Transverse colon (tissue), 3 donors: ENCODE results near the gene SMTNL2.

Experiments used
- POLR2A ChIP-seq: fragments of 450-650 bp; IDR thresholded peaks from one replicate; pipeline ENCODE4 v1.6.1; 2016; ENCODE audit warnings: antibody characterized with exemption, mild to moderate bottlenecking, moderate library complexity
- POLR2AphosphoS5 ChIP-seq, 3 donors: sonication (generic); formaldehyde crosslinking; IDR thresholded peaks; one replicate each; pipeline ENCODE4 v1.6.1; 2016; ENCODE audit warnings: antibody characterized with exemption in 3 of 3

GRCh38 chr17:4635823-4636375, 51.6 kb downstream of the SMTNL2 start:
- TF ChIP-seq POLR2A (no peak), POLR2AphosphoS5 (IDR thresholded peaks at IDR 0.05) (no peak)
